B cell (primary cell): ENCODE results near the gene ITGB8. TPM values are rescaled to one million over a fixed set of nuclear protein-coding genes. Genes with fewer than 3 reads are reported as not detected.

Experiments used
- ATAC-seq: fragments of 200-7000 bp; cut with Tn5 transposase; one replicate; pipeline ENCODE4 v1.10.0; 2021; ENCODE audit warnings: low read depth, mild to moderate bottlenecking, moderate number of reproducible peaks, moderate library complexity
- CTCF ChIA-PET: fragments of 350-600 bp; sonication (Branson Sonifier 250); formaldehyde crosslinking; loops from one replicate; lab custom pipeline; 2021; ENCODE audit warnings: antibody characterized with exemption, inconsistent platforms; lab: Charles Lee
- POLR2A ChIA-PET: fragments of 350-600 bp; sonication (Branson Sonifier 250); formaldehyde crosslinking; loops from one replicate; lab custom pipeline; 2021; ENCODE audit warnings: antibody characterized with exemption; lab: Charles Lee
- DNase-seq: peaks from one replicate; pipeline ENCODE4 v3.0.0; 2013
- H2AFZ ChIP-seq: 2 replicates; pipeline ENCODE4 v1.6.1; 2012; ENCODE audit warnings: mild to moderate bottlenecking, low read depth, low read length; ENCODE audit not compliant: insufficient read depth, poor library complexity, severe bottlenecking
- H3K27ac ChIP-seq, 2 donors: 1 replicate in 1 of 2; 2 replicates in 1 of 2; pipeline ENCODE4 v1.5.1; 2012 to 2013; ENCODE audit warnings: low read length in 2 of 2, mild to moderate bottlenecking in 2 of 2, moderate library complexity in 1 of 2
- H3K27me3 ChIP-seq, 4 experiments: fragments of 200-600 bp in 1 of 4; sonication (generic) in 1 of 4; replicated peaks in 1 of 4; 1 replicate in 2 of 4; 2 replicates in 2 of 4; pipeline versions ENCODE4 v1.6.1 to v1.7.0; 2013 to 2016; ENCODE audit warnings: low read length in 3 of 4, mild to moderate bottlenecking in 2 of 4, mixed read lengths in 1 of 4, moderate library complexity in 1 of 4; ENCODE audit not compliant: insufficient read depth in 4 of 4, control insufficient read depth in 3 of 4; ENCODE audit errors: control extremely low read depth in 1 of 4
- H3K36me3 ChIP-seq, 2 experiments: replicated peaks in 1 of 2; 1 replicate in 1 of 2; 2 replicates in 1 of 2; pipeline versions ENCODE4 v1.6.1 to v1.7.1; 2013; ENCODE audit warnings: low read length in 1 of 2; ENCODE audit not compliant: insufficient read depth in 2 of 2, control insufficient read depth in 1 of 2; ENCODE audit errors: control extremely low read depth in 1 of 2, extremely low read depth in 1 of 2
- H3K4me1 ChIP-seq, 2 donors: fragments of 200-600 bp in 1 of 2; sonication (generic) in 1 of 2; 1 replicate in 1 of 2; 2 replicates in 1 of 2; pipeline versions ENCODE4 v1.5.1 to v1.6.1; 2013 to 2017; ENCODE audit warnings: low read length in 2 of 2; ENCODE audit not compliant: control insufficient read depth in 2 of 2, insufficient read depth in 2 of 2
- H3K4me2 ChIP-seq: replicated peaks from 2 replicates; pipeline ENCODE3; 2012; ENCODE audit warnings: mild to moderate bottlenecking, low read depth, low read length; ENCODE audit not compliant: poor library complexity, severe bottlenecking
- H3K4me3 ChIP-seq, 5 experiments: fragments of 200-600 bp in 1 of 5; sonication (generic) in 1 of 5; 1 replicate in 3 of 5; 2 replicates in 2 of 5; pipeline versions ENCODE4 v1.5.1 to v1.7.0; 2011 to 2016; ENCODE audit warnings: low read length in 4 of 5, mild to moderate bottlenecking in 4 of 5, low read depth in 2 of 5, control low read depth in 1 of 5, moderate library complexity in 1 of 5; ENCODE audit not compliant: insufficient read depth in 1 of 5; ENCODE audit errors: control extremely low read depth in 1 of 5, extremely low read depth in 1 of 5
- H3K79me2 ChIP-seq: fragments of 200-600 bp; sonication (generic); one replicate; pipeline ENCODE4 v1.6.0; 2016; ENCODE audit warnings: low read length; ENCODE audit not compliant: control insufficient read depth, insufficient read depth
- H3K9ac ChIP-seq: fragments of 200-600 bp; sonication (generic); 2 replicates; pipeline ENCODE4 v1.6.1; 2017; ENCODE audit warnings: mild to moderate bottlenecking, low read length, moderate library complexity
- H3K9me3 ChIP-seq, 3 donors: one replicate each; pipeline versions ENCODE4 v1.6.1 to v1.7.1; 2013; ENCODE audit warnings: low read length in 2 of 3; ENCODE audit not compliant: control insufficient read depth in 2 of 3, insufficient read depth in 1 of 3; ENCODE audit errors: control extremely low read depth in 1 of 3
- H4K20me1 ChIP-seq: 2 replicates; pipeline ENCODE4 v1.6.0; 2012; ENCODE audit warnings: mild to moderate bottlenecking, low read length; ENCODE audit not compliant: insufficient read depth, control insufficient read depth, poor library complexity, severe bottlenecking
- H3K27ac Mint-ChIP-seq: one replicate; pipeline ENCODE4 v1.8.0; 2021; ENCODE audit warnings: mixed read lengths
- H3K27me3 Mint-ChIP-seq: one replicate; pipeline ENCODE4 v1.8.0; 2021; ENCODE audit warnings: mixed read lengths
- H3K4me1 Mint-ChIP-seq: one replicate; pipeline ENCODE4 v1.8.0; 2021; ENCODE audit warnings: mixed read lengths
- H3K4me3 Mint-ChIP-seq: one replicate; pipeline ENCODE4 v1.8.0; 2021; ENCODE audit warnings: mixed read lengths
- H3K9me3 Mint-ChIP-seq: one replicate; pipeline ENCODE4 v1.8.0; 2022; ENCODE audit warnings: mixed read lengths; ENCODE audit not compliant: insufficient read depth
- CTCF ChIP-seq: fragments of 200-600 bp; IDR thresholded peaks from one replicate; pipeline ENCODE4 v1.8.0; 2022; ENCODE audit warnings: antibody characterized with exemption, mild to moderate bottlenecking
- EZH2 ChIP-seq: IDR thresholded peaks from 2 replicates; pipeline ENCODE4 v1.6.1; 2012; ENCODE audit warnings: borderline replicate concordance, low read depth, mild to moderate bottlenecking, moderate library complexity, low read length; ENCODE audit not compliant: insufficient read depth, poor library complexity, severe bottlenecking
- WGBS: methylation state at CpG from one replicate; pipeline ENCODE4 v1.1.5; 2013; ENCODE audit warnings: missing lambda C conversion rate; ENCODE audit not compliant: insufficient coverage; 5-methylcytosine and 5-hydroxymethylcytosine counted together
- intact Hi-C: fragments of 100-400 bp; cut with micrococcal nuclease; formaldehyde crosslinking; loops from one replicate; pipeline ENCODE4 v1.10.0; 2022
- polyA plus RNA-seq: library from polyadenylated mRNA; depleted of rRNA; stranded (reverse); fragments of >200 nt; gene quantifications from 2 replicates; pipeline ENCODE4 v1.2.3, GENCODE V29; 2012
- total RNA-seq, 2 donors: library from RNA; stranded (reverse); fragments of 120-200 nt in 1 of 2; gene quantifications; 1 replicate in 1 of 2; 2 replicates in 1 of 2; pipeline versions ENCODE4 v1.2.3 to v1.2.4, GENCODE V29; 2013 to 2022

Gene ITGB8
- total and polyA plus RNA-seq, 2 donors (not counting 1 experiment from before 2014, with no cell fraction given), result 0.01 to 0.30 TPM

- DNase-seq (no peak), ATAC-seq (no peak)
- H3K4me3 Mint-ChIP-seq, result no peak overlapping the region
- H3K27ac Mint-ChIP-seq, result no peak overlapping the region
- Histone ChIP-seq H4K20me1 (no peaks in the 10 kb centered on the region), H3K9me3 (no peaks in the 10 kb centered on the region), H3K4me3 (no peak overlapping the region), H3K27me3 (peaks cover 0 to 3% (median 0%) of the 10 kb centered on the region in 4 experiments), H3K4me1 (no peaks in the 10 kb centered on the region), H3K9ac (no peak overlapping the region), H2AFZ (no peak overlapping the region), H3K27ac (no peak overlapping the region), H3K36me3 (no peaks in the 10 kb centered on the region), H3K79me2 (no peaks in the 10 kb centered on the region), H3K4me2 (no peak overlapping the region)
- intact Hi-C loops, result no loop called here
- peaks cover 11% of the 10 kb centered on the region for H3K27me3 Mint-ChIP-seq
- ChIA-PET POLR2A (no interaction called here), CTCF (no interaction called here)
- H3K9me3 Mint-ChIP-seq, result no peaks in the 10 kb centered on the region
- H3K4me1 Mint-ChIP-seq, result no peaks in the 10 kb centered on the region
- WGBS, result no CpG with 5 or more reads among the region's 2 CpGs
- TF ChIP-seq CTCF (no peak), EZH2 (no peak)
These were observed 116.4 kb downstream of the ITGB8 start for GRCh38 chr7:20447021-20447650.

- 60% methylated on average over 1 of the region's 3 CpGs for WGBS
- no peak overlapping the region for H3K4me2 ChIP-seq
- ChIA-PET CTCF (no interaction called here), POLR2A (no interaction called here)
- no peak overlapping the region for H3K27ac ChIP-seq
- H3K4me3 Mint-ChIP-seq, result no peak overlapping the region
- H3K4me3 ChIP-seq, result no peak overlapping the region
- H3K9me3 ChIP-seq, result no peaks in the 10 kb centered on the region
- no peaks in the 10 kb centered on the region for H3K79me2 ChIP-seq
- no peaks in the 10 kb centered on the region for H3K4me1 ChIP-seq
- H2AFZ ChIP-seq, result no peak overlapping the region
- ATAC-seq, result no peak
- no peak overlapping the region for H3K27ac Mint-ChIP-seq
- H3K4me1 Mint-ChIP-seq, result no peaks in the 10 kb centered on the region
- no peak for TF ChIP-seq CTCF
- no peak for TF ChIP-seq EZH2
- H3K36me3 ChIP-seq, result no peaks in the 10 kb centered on the region
- no peaks in the 10 kb centered on the region for H4K20me1 ChIP-seq
- no peak overlapping the region for H3K9ac ChIP-seq
- intact Hi-C loops, result no loop called here
- no peaks in the 10 kb centered on the region for H3K27me3 ChIP-seq
- no peaks in the 10 kb centered on the region for H3K9me3 Mint-ChIP-seq
- no peak for DNase-seq
- peaks cover 11% of the 10 kb centered on the region for H3K27me3 Mint-ChIP-seq
These were observed 118.5 kb downstream of the ITGB8 start for GRCh38 chr7:20449176-20449575.
